HEK293T (cell line): ENCODE measurements around the gene LRRC4C.
"Not testable (repeated sequence)": the region's sequence is repeated elsewhere in the genome, so short reads cannot be mapped to it uniquely, and the experiment has no call there.

Source experiments
- CTCF ChIA-PET: fragments of 350-600 bp; formaldehyde crosslinking; extraction: SDS; loops from one replicate; lab custom pipeline; 2021; ENCODE audit warnings: antibody characterized with exemption, inconsistent platforms; lab: Yijun Ruan, JAX
- POLR2A ChIA-PET: fragments of 350-600 bp; formaldehyde crosslinking; extraction: SDS; loops from one replicate; lab custom pipeline; 2020; ENCODE audit warnings: antibody characterized with exemption, inconsistent platforms; lab: Yijun Ruan, JAX
- DNase-seq: peaks from one replicate; pipeline ENCODE4 v3.0.0; 2012; ENCODE audit warnings: mixed read lengths; ENCODE audit errors: extremely low spot score
- ARNT ChIP-seq: fragments of 450-650 bp; IDR thresholded peaks from 2 replicates; pipeline ENCODE4 v1.6.1; 2017; ENCODE audit warnings: mild to moderate bottlenecking
- BHLHE40 ChIP-seq: fragments of 450-650 bp; IDR thresholded peaks from 2 replicates; pipeline ENCODE4 v1.6.1; 2016; ENCODE audit warnings: mild to moderate bottlenecking, moderate library complexity, borderline replicate concordance
- CTBP1 ChIP-seq: fragments of 450-650 bp; IDR thresholded peaks from 2 replicates; pipeline ENCODE4 v1.6.1; 2016; ENCODE audit warnings: borderline replicate concordance
- ELF4 ChIP-seq: fragments of 450-650 bp; IDR thresholded peaks from 2 replicates; pipeline ENCODE4 v1.6.1; 2017; ENCODE audit warnings: antibody characterized with exemption
- FOXA1 ChIP-seq: fragments of 450-650 bp; IDR thresholded peaks from 2 replicates; pipeline ENCODE4 v1.6.1; 2016; ENCODE audit warnings: mild to moderate bottlenecking
- FOXK2 ChIP-seq: fragments of 450-650 bp; IDR thresholded peaks from 2 replicates; pipeline ENCODE4 v1.6.1; 2016; ENCODE audit warnings: mild to moderate bottlenecking
- FOXM1 ChIP-seq: fragments of 450-650 bp; IDR thresholded peaks from 2 replicates; pipeline ENCODE4 v1.6.1; 2017; ENCODE audit warnings: mild to moderate bottlenecking, borderline replicate concordance
- HDGF ChIP-seq: fragments of 450-650 bp; IDR thresholded peaks from 2 replicates; pipeline ENCODE4 v1.6.1; 2017; ENCODE audit warnings: antibody characterized with exemption, borderline replicate concordance
- L3MBTL2 ChIP-seq: fragments of 450-650 bp; conservative IDR thresholded peaks from 2 replicates; pipeline ENCODE4 v1.6.1; 2016; ENCODE audit warnings: mild to moderate bottlenecking
- LEF1 ChIP-seq: fragments of 450-650 bp; IDR thresholded peaks from 2 replicates; pipeline ENCODE4 v1.6.1; 2017; ENCODE audit warnings: mild to moderate bottlenecking, borderline replicate concordance
- NFRKB ChIP-seq: fragments of 450-650 bp; IDR thresholded peaks from 2 replicates; pipeline ENCODE4 v1.6.1; 2016; ENCODE audit warnings: mild to moderate bottlenecking, moderate library complexity
- PKNOX1 ChIP-seq: fragments of 450-650 bp; IDR thresholded peaks from 2 replicates; pipeline ENCODE4 v1.6.1; 2016
- SP1 ChIP-seq: fragments of 450-650 bp; IDR thresholded peaks from 2 replicates; pipeline ENCODE4 v1.6.1; 2017
- SUZ12 ChIP-seq: fragments of 450-650 bp; IDR thresholded peaks from 2 replicates; pipeline ENCODE4 v1.6.1; 2016; ENCODE audit warnings: mild to moderate bottlenecking
- TARDBP ChIP-seq: fragments of 450-650 bp; IDR thresholded peaks from 2 replicates; pipeline ENCODE4 v1.6.1; 2016
- ZNF384 ChIP-seq: fragments of 450-650 bp; IDR thresholded peaks from 2 replicates; pipeline ENCODE4 v1.6.1; 2016

The LRRC4C gene

GRCh38 chr11:40567392-40567791, 892.1 kb downstream of the LRRC4C start:
- ChIA-PET CTCF (interaction anchor here (0.6 kb wide), 1 partner anchor 302 kb away, joined by 3 read pairs; no protein-coding TSS in a partner anchor), POLR2A (no interaction called here)
- no peak for TF ChIP-seq SP1
- no peak for TF ChIP-seq TARDBP
- no peak for TF ChIP-seq FOXK2
- no peak for TF ChIP-seq SUZ12
- TF ChIP-seq LEF1 = no peak
- no peak for DNase-seq

- DNase-seq = no peak
- TF ChIP-seq ELF4 = no peak
- no peak for TF ChIP-seq HDGF
- no peak for TF ChIP-seq SP1
- no peak for TF ChIP-seq ARNT
- ChIA-PET POLR2A (no interaction called here), CTCF (no interaction called here)
Measured at GRCh38 chr11:40544162-40544561, 915.3 kb downstream of the LRRC4C start.

- ChIA-PET CTCF (no interaction called here), POLR2A (no interaction called here)
Measured at GRCh38 chr11:40542821-40543220, 916.6 kb downstream of the LRRC4C start.

GRCh38 chr11:40537734-40538133, 921.7 kb downstream of the LRRC4C start:
- TF ChIP-seq FOXK2 (no peak), HDGF (no peak)
- ChIA-PET POLR2A (no interaction called here), CTCF (no interaction called here)
- no peak for DNase-seq

More at GRCh38 chr11:40542821-40543220, 916.6 kb downstream of the LRRC4C start:
- TF ChIP-seq PKNOX1 = no peak
- no peak for DNase-seq

GRCh38 chr11:40522080-40522479, 937.4 kb downstream of the LRRC4C start:
- POLR2A ChIA-PET, DNase-seq, CTCF ChIA-PET: not testable (repeated sequence)

- DNase-seq = no peak
- ChIA-PET CTCF (no interaction called here), POLR2A (no interaction called here)
- TF ChIP-seq FOXK2 (no peak), BHLHE40 (no peak), SUZ12 (no peak), PKNOX1 (no peak), NFRKB (no peak), ELF4 (no peak), LEF1 (no peak), FOXM1 (no peak), TARDBP (no peak), CTBP1 (no peak), ZNF384 (no peak), HDGF (no peak), FOXA1 (no peak)
Measured at GRCh38 chr11:40517122-40517521, 942.3 kb downstream of the LRRC4C start.

- CTCF ChIA-PET = no interaction called here
- no peak for DNase-seq
- TF ChIP-seq PKNOX1 (no peak), BHLHE40 (no peak), L3MBTL2 (no peak), HDGF (no peak), LEF1 (no peak), SUZ12 (no peak), ARNT (no peak), FOXK2 (no peak), ELF4 (no peak), SP1 (no peak), FOXA1 (no peak), ZNF384 (no peak), TARDBP (no peak), FOXM1 (no peak), CTBP1 (no peak), NFRKB (no peak)
- POLR2A ChIA-PET = no interaction called here
Measured at GRCh38 chr11:40514124-40514523, 945.3 kb downstream of the LRRC4C start.

GRCh38 chr11:40513281-40513680, 946.2 kb downstream of the LRRC4C start:
- ChIA-PET CTCF (no interaction called here), POLR2A (no interaction called here)
- no peak for DNase-seq
- TF ChIP-seq BHLHE40 (no peak), SUZ12 (no peak), FOXM1 (no peak), LEF1 (no peak), PKNOX1 (no peak), ZNF384 (no peak), CTBP1 (no peak), TARDBP (no peak)
